GM18873 (cell line): ENCODE data around the gene DAB1.

ENCODE experiments used
- ATAC-seq: cut with Tn5 transposase; IDR thresholded peaks from one replicate; pipeline ENCODE4 v1.9.1; 2021; ENCODE audit warnings: mild to moderate bottlenecking, moderate library complexity, moderate number of reproducible peaks; ENCODE audit not compliant: unreplicated experiment, low FRiP score

DAB1 gene

GRCh38 chr1:57325117-57325516, 98.7 kb downstream of the DAB1 start:
- ATAC-seq: no peak

GRCh38 chr1:57324388-57324787, 99.5 kb downstream of the DAB1 start:
- ATAC-seq: no peak

- no peak for ATAC-seq
Observed at GRCh38 chr1:57321776-57322175, 102.1 kb downstream of the DAB1 start.

- no peak for ATAC-seq
Observed at GRCh38 chr1:57319791-57320190, 104.1 kb downstream of the DAB1 start.

GRCh38 chr1:57319165-57319564, 104.7 kb downstream of the DAB1 start:
- ATAC-seq: no peak

GRCh38 chr1:57316861-57317260, 107.0 kb downstream of the DAB1 start:
- no peak for ATAC-seq

- no peak for ATAC-seq
Observed at GRCh38 chr1:57316291-57316690, 107.6 kb downstream of the DAB1 start.

GRCh38 chr1:57312869-57313268, 111.0 kb downstream of the DAB1 start:
- no peak for ATAC-seq

- no peak for ATAC-seq
Observed at GRCh38 chr1:57311411-57311810, 112.4 kb downstream of the DAB1 start.

GRCh38 chr1:57311006-57311405, 112.9 kb downstream of the DAB1 start:
- ATAC-seq: no peak

- ATAC-seq: no peak
Observed at GRCh38 chr1:57309630-57310029, 114.2 kb downstream of the DAB1 start.

- no peak for ATAC-seq
Observed at GRCh38 chr1:57307392-57308170, 116.3 kb downstream of the DAB1 start.

GRCh38 chr1:57304591-57304990, 119.3 kb downstream of the DAB1 start:
- ATAC-seq: no peak

GRCh38 chr1:57302812-57303596, 120.9 kb downstream of the DAB1 start:
- no peak for ATAC-seq

- no peak for ATAC-seq
Observed at GRCh38 chr1:57300186-57300585, 123.7 kb downstream of the DAB1 start.

GRCh38 chr1:57296726-57297250, 127.1 kb downstream of the DAB1 start:
- no peak for ATAC-seq

GRCh38 chr1:57295326-57295725, 128.5 kb downstream of the DAB1 start:
- no peak for ATAC-seq

- ATAC-seq: no peak
Observed at GRCh38 chr1:57294177-57294576, 129.7 kb downstream of the DAB1 start.

- ATAC-seq: no peak
Observed at GRCh38 chr1:57293214-57293613, 130.6 kb downstream of the DAB1 start.

GRCh38 chr1:57289781-57290180, 134.1 kb downstream of the DAB1 start:
- no peak for ATAC-seq

GRCh38 chr1:57285992-57286391, 137.9 kb downstream of the DAB1 start:
- no peak for ATAC-seq

- no peak for ATAC-seq
Observed at GRCh38 chr1:57282411-57282810, 141.4 kb downstream of the DAB1 start.
